Natural killer cell (primary cell): ENCODE results near the gene HAUS1. TPM values are rescaled to one million over a fixed set of nuclear protein-coding genes. Genes with fewer than 3 reads are reported as not detected.

Experiments used
- ATAC-seq, 3 donors: fragments of 150-1000 bp in 2 of 3; fragments of 200-7000 bp in 1 of 3; cut with Tn5 transposase; 1 replicate in 1 of 3; 2 replicates in 2 of 3; pipeline ENCODE4 v1.10.0; 2021; ENCODE audit warnings: mild to moderate bottlenecking in 2 of 3, moderate library complexity in 2 of 3
- DNase-seq, 2 donors: peaks; one replicate each; pipeline versions ENCODE4 v3.0.0 to v3.0.0-alpha.2; 2013 to 2021; ENCODE audit warnings: mixed read lengths in 1 of 2
- H3K27ac ChIP-seq: one replicate; pipeline ENCODE4 v1.5.1; 2013; ENCODE audit warnings: mild to moderate bottlenecking, low read length
- H3K27me3 ChIP-seq: one replicate; pipeline ENCODE4 v1.6.1; 2013; ENCODE audit warnings: low read length; ENCODE audit not compliant: control insufficient read depth, insufficient read depth
- H3K36me3 ChIP-seq: one replicate; pipeline ENCODE4 v1.6.1; 2013; ENCODE audit warnings: low read length; ENCODE audit not compliant: control insufficient read depth, insufficient read depth
- H3K4me1 ChIP-seq: one replicate; pipeline ENCODE4 v1.6.1; 2013; ENCODE audit warnings: low read length; ENCODE audit not compliant: control insufficient read depth, insufficient read depth
- H3K4me3 ChIP-seq: one replicate; pipeline ENCODE4 v1.5.1; 2013; ENCODE audit warnings: low read length
- H3K9me3 ChIP-seq: one replicate; pipeline ENCODE4 v1.6.1; 2013; ENCODE audit warnings: low read length; ENCODE audit not compliant: control insufficient read depth, insufficient read depth
- H3K27ac Mint-ChIP-seq, 2 donors: one replicate each; pipeline ENCODE4 v1.8.0; 2022; ENCODE audit warnings: mild to moderate bottlenecking in 2 of 2, mixed read lengths in 2 of 2, moderate library complexity in 1 of 2
- H3K27me3 Mint-ChIP-seq, 2 donors: one replicate each; pipeline ENCODE4 v1.8.0; 2022; ENCODE audit warnings: low read depth in 2 of 2, mixed read lengths in 2 of 2
- H3K36me3 Mint-ChIP-seq: one replicate; pipeline ENCODE4 v1.8.0; 2022; ENCODE audit warnings: mixed read lengths
- H3K4me1 Mint-ChIP-seq, 2 donors: one replicate each; pipeline ENCODE4 v1.8.0; 2022; ENCODE audit warnings: mixed read lengths in 2 of 2
- H3K4me3 Mint-ChIP-seq: one replicate; pipeline ENCODE4 v1.8.0; 2022; ENCODE audit warnings: mild to moderate bottlenecking, moderate library complexity, mixed read lengths
- H3K9me3 Mint-ChIP-seq, 2 donors: one replicate each; pipeline ENCODE4 v1.8.0; 2022; ENCODE audit warnings: mixed read lengths in 2 of 2
- CTCF ChIP-seq: fragments of 200-600 bp; IDR thresholded peaks from one replicate; pipeline ENCODE4 v1.8.0; 2022; ENCODE audit warnings: antibody characterized with exemption
- WGBS: methylation state at CpG from one replicate; pipeline ENCODE4 v1.1.7; 2013; ENCODE audit warnings: missing lambda C conversion rate; ENCODE audit not compliant: insufficient coverage; 5-methylcytosine and 5-hydroxymethylcytosine counted together
- intact Hi-C: fragments of 100-400 bp; cut with micrococcal nuclease; formaldehyde crosslinking; loops from one replicate; pipeline ENCODE4 v1.14.2; 2022
- total RNA-seq, 4 donors: library from RNA; stranded (reverse); fragments of 120-200 nt in 1 of 4; gene quantifications; one replicate each; pipeline versions ENCODE4 v1.2.3 to v1.2.4, GENCODE V29; 2013 to 2022

HAUS1 gene
- total RNA-seq, 3 donors from 2014 or later (not counting 1 experiment from before 2014, with no cell fraction given), result 15.2 to 20.8 (median 16.3) TPM

- 95% methylated on average over 2 of the region's 3 CpGs for WGBS
Measured at GRCh38 chr18:46133534-46133933, 29.3 kb downstream of the HAUS1 start.

GRCh38 chr18:46134920-46135675, 30.9 kb downstream of the HAUS1 start:
- H3K36me3 ChIP-seq, result no peaks in the 10 kb centered on the region
- no peak overlapping the region for H3K27ac Mint-ChIP-seq
- H3K27me3 Mint-ChIP-seq, result no peaks in the 10 kb centered on the region
- no peak overlapping the region for H3K4me3 Mint-ChIP-seq
- no peaks in the 10 kb centered on the region for H3K9me3 Mint-ChIP-seq
- H3K4me3 ChIP-seq, result no peak overlapping the region
- H3K27me3 ChIP-seq, result no peaks in the 10 kb centered on the region
- peaks cover under 1% of the 10 kb centered on the region for H3K36me3 Mint-ChIP-seq
- no peak for DNase-seq
- no peak for TF ChIP-seq CTCF
- intact Hi-C loops, result no loop called here
- H3K4me1 ChIP-seq, result no peaks in the 10 kb centered on the region
- WGBS, result 70% methylated on average over 9 of the region's 9 CpGs
- H3K4me1 Mint-ChIP-seq, result no peaks in the 10 kb centered on the region
- no peak for ATAC-seq
- H3K9me3 ChIP-seq, result no peaks in the 10 kb centered on the region
- H3K27ac ChIP-seq, result no peak overlapping the region

More at GRCh38 chr18:46133534-46133933, 29.3 kb downstream of the HAUS1 start:
- no peak overlapping the region for H3K27ac ChIP-seq
- peaks cover 8% of the 10 kb centered on the region for H3K36me3 ChIP-seq
- no peaks in the 10 kb centered on the region for H3K9me3 ChIP-seq
- H3K4me1 Mint-ChIP-seq, result no peaks in the 10 kb centered on the region
- H3K4me3 ChIP-seq, result no peak overlapping the region
- TF ChIP-seq CTCF, result no peak
- no peaks in the 10 kb centered on the region for H3K27me3 Mint-ChIP-seq
- no peak overlapping the region for H3K27ac Mint-ChIP-seq
- H3K27me3 ChIP-seq, result no peaks in the 10 kb centered on the region
- no peak overlapping the region for H3K4me3 Mint-ChIP-seq
- DNase-seq (no peak), ATAC-seq (no peak)
- intact Hi-C loops, result no loop called here
- H3K36me3 Mint-ChIP-seq, result peaks cover 9% of the 10 kb centered on the region
- no peaks in the 10 kb centered on the region for H3K4me1 ChIP-seq
- no peaks in the 10 kb centered on the region for H3K9me3 Mint-ChIP-seq

- no peak overlapping the region for H3K27ac ChIP-seq
- H3K36me3 ChIP-seq, result no peaks in the 10 kb centered on the region
- H3K4me1 Mint-ChIP-seq, result no peaks in the 10 kb centered on the region
- H3K4me1 ChIP-seq, result no peaks in the 10 kb centered on the region
- no peak overlapping the region for H3K27ac Mint-ChIP-seq
- 99% methylated on average over 3 of the region's 4 CpGs for WGBS
- no peak for TF ChIP-seq CTCF
- no peak overlapping the region for H3K4me3 ChIP-seq
- ATAC-seq (no peak), DNase-seq (no peak)
- no peaks in the 10 kb centered on the region for H3K36me3 Mint-ChIP-seq
- intact Hi-C loops, result no loop called here
- no peaks in the 10 kb centered on the region for H3K27me3 Mint-ChIP-seq
- no peaks in the 10 kb centered on the region for H3K9me3 Mint-ChIP-seq
- H3K4me3 Mint-ChIP-seq, result no peak overlapping the region
- no peaks in the 10 kb centered on the region for H3K9me3 ChIP-seq
- no peaks in the 10 kb centered on the region for H3K27me3 ChIP-seq
Measured at GRCh38 chr18:46140173-46140572, 36.0 kb downstream of the HAUS1 start.

- DNase-seq, result no peak
- intact Hi-C loops, result no loop called here
- H3K27ac ChIP-seq, result no peak overlapping the region
- no peak for TF ChIP-seq CTCF
- WGBS, result 93% methylated on average over 4 of the region's 4 CpGs
- H3K27me3 Mint-ChIP-seq, result no peaks in the 10 kb centered on the region
- ATAC-seq, result no peak
- no peak overlapping the region for H3K4me3 Mint-ChIP-seq
- H3K4me1 ChIP-seq, result no peaks in the 10 kb centered on the region
- no peaks in the 10 kb centered on the region for H3K9me3 Mint-ChIP-seq
- H3K4me1 Mint-ChIP-seq, result no peaks in the 10 kb centered on the region
- H3K36me3 Mint-ChIP-seq, result no peaks in the 10 kb centered on the region
- H3K27me3 ChIP-seq, result no peaks in the 10 kb centered on the region
- H3K27ac Mint-ChIP-seq, result no peak overlapping the region
- H3K4me3 ChIP-seq, result no peak overlapping the region
- H3K9me3 ChIP-seq, result no peaks in the 10 kb centered on the region
- H3K36me3 ChIP-seq, result no peaks in the 10 kb centered on the region
Measured at GRCh38 chr18:46141199-46141598, 37.0 kb downstream of the HAUS1 start.
